Activated naive CD4-positive, alpha-beta T cell treated with anti-CD3 and anti-CD28 coated beads for 36 hours (primary cell): Measurements from ENCODE around the gene CSTPP1. TPM values are rescaled to one million over a fixed set of nuclear protein-coding genes. Genes with fewer than 3 reads are reported as not detected.

Experiments
- CTCF ChIA-PET: fragments of 350-600 bp; sonication (Branson Sonifier 250); formaldehyde crosslinking; loops from one replicate; lab custom pipeline; 2021; ENCODE audit warnings: antibody characterized with exemption; lab: Charles Lee
- DNase-seq: peaks from one replicate; pipeline ENCODE4 v3.0.0-alpha.2; 2020
- H3K27ac Mint-ChIP-seq: one replicate; pipeline ENCODE4 v1.8.0; 2021; ENCODE audit warnings: mild to moderate bottlenecking, mixed read lengths
- H3K27me3 Mint-ChIP-seq: one replicate; pipeline ENCODE4 v1.8.0; 2021; ENCODE audit warnings: low read depth, mixed read lengths
- H3K36me3 Mint-ChIP-seq: one replicate; pipeline ENCODE4 v1.8.0; 2021; ENCODE audit warnings: low read depth, mixed read lengths
- H3K4me1 Mint-ChIP-seq: one replicate; pipeline ENCODE4 v1.8.0; 2021; ENCODE audit warnings: low read depth, mixed read lengths
- H3K4me3 Mint-ChIP-seq: one replicate; pipeline ENCODE4 v1.8.0; 2021; ENCODE audit warnings: mild to moderate bottlenecking, moderate library complexity, mixed read lengths
- H3K9me3 Mint-ChIP-seq: one replicate; pipeline ENCODE4 v1.8.0; 2021; ENCODE audit warnings: mixed read lengths
- intact Hi-C: fragments of 100-400 bp; cut with micrococcal nuclease; formaldehyde crosslinking; loops from one replicate; pipeline ENCODE4 v1.15.1; 2023
- total RNA-seq, 2 experiments: library from RNA; stranded (reverse); gene quantifications; one replicate each; pipeline ENCODE4 v1.2.3, GENCODE V29; 2021

The CSTPP1 gene
- total RNA-seq, 2 experiments from 2014 or later, result 14.0 TPM

GRCh38 chr11:46896719-46897406, 39.7 kb upstream of the CSTPP1 start:
- no peaks in the 10 kb centered on the region for H3K9me3 Mint-ChIP-seq
- no peaks in the 10 kb centered on the region for H3K36me3 Mint-ChIP-seq
- H3K27ac Mint-ChIP-seq, result no peak overlapping the region
- intact Hi-C loops, result loop anchor here (1.0 kb wide), 1 partner anchor 8 kb away; no protein-coding TSS in a partner anchor
- CTCF ChIA-PET, result interaction anchor here (0.7 to 3.0 kb wide), 4 partner anchors 15 to 259 kb away, joined by 3 to 22 read pairs (median 4); no protein-coding TSS in a partner anchor
- no peak overlapping the region for H3K4me3 Mint-ChIP-seq
- H3K27me3 Mint-ChIP-seq, result no peaks in the 10 kb centered on the region
- peak; percentile 19 for DNase-seq
- no peaks in the 10 kb centered on the region for H3K4me1 Mint-ChIP-seq

GRCh38 chr11:46898396-46899095, 38.0 kb upstream of the CSTPP1 start:
- Mint-ChIP-seq H3K9me3 (no peaks in the 10 kb centered on the region), H3K4me1 (no peaks in the 10 kb centered on the region), H3K4me3 (no peak overlapping the region), H3K27me3 (no peaks in the 10 kb centered on the region), H3K36me3 (no peaks in the 10 kb centered on the region), H3K27ac (no peak overlapping the region)
- CTCF ChIA-PET, result interaction anchor here (0.7 kb wide), 1 partner anchor 556 kb away, joined by 3 read pairs; no protein-coding TSS in a partner anchor
- no peak for DNase-seq
- intact Hi-C loops, result no loop called here

DNA sequence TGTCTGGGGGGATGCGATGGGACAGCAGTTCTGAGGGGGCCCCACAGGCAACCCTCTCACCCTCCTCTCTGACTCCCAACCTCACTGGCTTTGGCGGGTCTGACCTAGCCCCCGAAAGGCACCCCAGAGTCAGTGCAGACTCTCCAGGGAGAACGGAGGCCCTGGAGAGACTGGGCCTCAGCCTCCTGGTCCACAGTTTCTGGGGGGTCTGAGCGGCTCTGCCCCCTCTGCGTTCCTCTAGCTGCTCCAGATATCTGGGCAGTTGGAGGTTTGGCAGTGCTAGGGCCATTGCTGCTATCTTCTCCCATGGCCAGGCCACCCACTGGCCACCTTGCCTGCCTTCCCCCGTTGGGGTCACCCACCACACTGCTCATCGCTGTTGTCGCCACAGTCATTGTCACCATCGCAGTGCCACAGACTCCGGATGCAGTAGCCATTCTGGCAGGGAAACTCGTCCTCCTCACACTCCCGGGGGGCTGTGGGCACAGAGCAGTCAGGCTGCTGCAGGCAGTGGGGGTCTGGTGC, 37.0 kb upstream of the CSTPP1 start:
- Mint-ChIP-seq H3K9me3 (no peaks in the 10 kb centered on the region), H3K27ac (no peak overlapping the region), H3K27me3 (no peaks in the 10 kb centered on the region), H3K4me3 (no peak overlapping the region), H3K4me1 (no peaks in the 10 kb centered on the region), H3K36me3 (no peaks in the 10 kb centered on the region)
- no peak for DNase-seq
- intact Hi-C loops, result no loop called here
- CTCF ChIA-PET, result interaction anchor here (0.5 kb wide), 1 partner anchor 386 kb away, joined by 3 read pairs; no protein-coding TSS in a partner anchor

GRCh38 chr11:46900091-46900746, 36.3 kb upstream of the CSTPP1 start:
- no peak overlapping the region for H3K27ac Mint-ChIP-seq

GRCh38 chr11:46901156-46901555, 35.4 kb upstream of the CSTPP1 start:
- Mint-ChIP-seq H3K4me3 (no peak overlapping the region), H3K27ac (no peak overlapping the region), H3K27me3 (no peaks in the 10 kb centered on the region), H3K4me1 (no peaks in the 10 kb centered on the region), H3K36me3 (no peaks in the 10 kb centered on the region), H3K9me3 (no peaks in the 10 kb centered on the region)
- intact Hi-C loops, result no loop called here
- no peak for DNase-seq
- CTCF ChIA-PET, result interaction anchor here (1.0 to 1.2 kb wide), 3 partner anchors 252 to 262 kb away, joined by 3 read pairs; no protein-coding TSS in a partner anchor

More at GRCh38 chr11:46900091-46900746, 36.3 kb upstream of the CSTPP1 start:
- intact Hi-C loops, result no loop called here
- Mint-ChIP-seq H3K27me3 (no peaks in the 10 kb centered on the region), H3K9me3 (no peaks in the 10 kb centered on the region), H3K36me3 (no peaks in the 10 kb centered on the region), H3K4me1 (no peaks in the 10 kb centered on the region), H3K4me3 (no peak overlapping the region)
- DNase-seq, result no peak
- CTCF ChIA-PET, result interaction anchor here (1.0 to 1.2 kb wide), 3 partner anchors 253 to 263 kb away, joined by 3 read pairs; no protein-coding TSS in a partner anchor

- Mint-ChIP-seq H3K27me3 (no peaks in the 10 kb centered on the region), H3K4me3 (no peak overlapping the region), H3K36me3 (no peaks in the 10 kb centered on the region), H3K9me3 (no peaks in the 10 kb centered on the region), H3K4me1 (no peaks in the 10 kb centered on the region), H3K27ac (no peak overlapping the region)
- CTCF ChIA-PET, result no interaction called here
- no peak for DNase-seq
- intact Hi-C loops, result no loop called here
Measured at GRCh38 chr11:46902694-46903093, 33.9 kb upstream of the CSTPP1 start.

GRCh38 chr11:46903846-46904245, 32.7 kb upstream of the CSTPP1 start:
- Mint-ChIP-seq H3K27me3 (peaks cover 2% of the 10 kb centered on the region), H3K4me3 (no peak overlapping the region), H3K9me3 (no peaks in the 10 kb centered on the region), H3K4me1 (no peaks in the 10 kb centered on the region), H3K27ac (no peak overlapping the region), H3K36me3 (no peaks in the 10 kb centered on the region)
- intact Hi-C loops, result no loop called here
- DNase-seq, result no peak
- CTCF ChIA-PET, result interaction anchor here (0.8 kb wide), 1 partner anchor 249 kb away, joined by 4 read pairs; no protein-coding TSS in a partner anchor

- no peak overlapping the region for H3K4me3 Mint-ChIP-seq
- no peaks in the 10 kb centered on the region for H3K36me3 Mint-ChIP-seq
- H3K27ac Mint-ChIP-seq, result no peak overlapping the region
- H3K9me3 Mint-ChIP-seq, result no peaks in the 10 kb centered on the region
- CTCF ChIA-PET, result interaction anchor here (0.7 to 2.3 kb wide), 4 partner anchors 11 to 272 kb away, joined by 3 to 7 read pairs (median 4); no protein-coding TSS in a partner anchor
- no peaks in the 10 kb centered on the region for H3K4me1 Mint-ChIP-seq
- intact Hi-C loops, result no loop called here
- no peak for DNase-seq
- peaks cover 4% of the 10 kb centered on the region for H3K27me3 Mint-ChIP-seq
Measured at GRCh38 chr11:46905806-46906205, 30.8 kb upstream of the CSTPP1 start.

- peak; percentile 14 for DNase-seq
- intact Hi-C loops, result no loop called here
- no peaks in the 10 kb centered on the region for H3K36me3 Mint-ChIP-seq
- no peaks in the 10 kb centered on the region for H3K4me1 Mint-ChIP-seq
- H3K27ac Mint-ChIP-seq, result no peak overlapping the region
- H3K9me3 Mint-ChIP-seq, result no peaks in the 10 kb centered on the region
- no peak overlapping the region for H3K4me3 Mint-ChIP-seq
- H3K27me3 Mint-ChIP-seq, result peaks cover 8% of the 10 kb centered on the region
- CTCF ChIA-PET, result interaction anchor here (1.3 to 2.3 kb wide), 4 partner anchors 10 to 246 kb away, joined by 3 to 7 read pairs (median 4); no protein-coding TSS in a partner anchor
Measured at GRCh38 chr11:46906609-46907041, 29.9 kb upstream of the CSTPP1 start.

DNA sequence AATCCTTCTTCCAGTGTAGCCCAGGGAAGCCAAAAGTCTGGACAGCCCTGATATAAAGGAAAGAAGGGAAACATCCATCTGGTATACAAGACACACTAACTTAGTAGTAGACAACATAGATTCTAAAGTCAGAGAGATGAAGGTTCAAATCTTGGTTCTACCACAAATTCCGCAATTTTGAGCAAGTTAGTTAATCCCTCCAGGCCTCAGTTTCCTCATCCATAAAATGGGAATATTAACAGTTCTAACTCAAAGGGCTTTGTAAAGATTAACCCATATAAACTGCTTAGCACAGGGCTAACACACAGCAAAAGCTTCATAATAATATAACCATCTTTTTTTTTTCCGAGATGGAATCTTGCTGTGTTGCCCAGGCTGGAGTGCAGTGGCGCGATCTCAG, 29.0 kb upstream of the CSTPP1 start:
- H3K36me3 Mint-ChIP-seq, result no peaks in the 10 kb centered on the region
- H3K4me1 Mint-ChIP-seq, result no peaks in the 10 kb centered on the region
- DNase-seq, result no peak
- CTCF ChIA-PET, result interaction anchor here (0.7 to 2.3 kb wide), 3 partner anchors 9 to 21 kb away, joined by 4 to 7 read pairs (median 7); no protein-coding TSS in a partner anchor
- intact Hi-C loops, result no loop called here
- no peaks in the 10 kb centered on the region for H3K9me3 Mint-ChIP-seq
- no peak overlapping the region for H3K4me3 Mint-ChIP-seq
- H3K27ac Mint-ChIP-seq, result no peak overlapping the region
- H3K27me3 Mint-ChIP-seq, result peaks cover 15% of the 10 kb centered on the region

GRCh38 chr11:46912526-46913150, 23.9 kb upstream of the CSTPP1 start:
- no peak overlapping the region for H3K27ac Mint-ChIP-seq
- H3K4me3 Mint-ChIP-seq, result no peak overlapping the region
- DNase-seq, result no peak
- intact Hi-C loops, result loop anchor here (10.0 kb wide), 1 partner anchor 542 kb away; no protein-coding TSS in a partner anchor
- CTCF ChIA-PET, result interaction anchor here (0.6 to 2.1 kb wide), 3 partner anchors 13 to 240 kb away, joined by 3 to 12 read pairs (median 3); no protein-coding TSS in a partner anchor
- no peaks in the 10 kb centered on the region for H3K36me3 Mint-ChIP-seq
- peaks cover 12% of the 10 kb centered on the region for H3K4me1 Mint-ChIP-seq
- H3K27me3 Mint-ChIP-seq, result peaks cover 54% of the 10 kb centered on the region
- no peaks in the 10 kb centered on the region for H3K9me3 Mint-ChIP-seq
